ENCODE measurements around the gene DTHD1. TPM values are rescaled to one million over a fixed set of nuclear protein-coding genes. Genes with fewer than 3 reads are reported as not detected.

Gene DTHD1
- polyA plus RNA-seq, 4 donors = 0.03 TPM; not detected in 3

DNA sequence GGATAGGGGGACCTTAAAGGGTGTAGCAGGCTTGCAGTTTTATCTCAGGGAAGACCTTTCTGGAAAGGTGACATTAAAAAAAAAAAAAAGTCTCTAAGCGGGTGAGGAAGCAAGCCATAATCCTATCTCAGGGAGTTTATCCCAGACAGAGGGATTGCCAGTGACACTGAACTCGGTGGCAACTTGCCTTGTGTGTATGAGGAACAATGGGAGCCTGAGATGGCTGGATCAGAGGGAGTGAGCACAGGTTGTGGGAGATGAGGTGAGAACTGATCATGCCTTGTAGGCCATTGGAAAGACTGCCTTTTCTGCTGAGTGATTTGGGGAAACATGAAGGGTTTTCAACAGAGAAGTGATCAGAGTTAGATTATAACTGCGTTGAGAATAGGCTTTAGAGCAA lies 31.1 kb downstream of the DTHD1 start:
- DNase-seq (ENCODE audit: low read depth in 4 of 4, low spot score in 2 of 4) = no peak

GRCh38 chr4:36313301-36313700 lies 31.9 kb downstream of the DTHD1 start:
- no peak for DNase-seq (ENCODE audit: low read depth in 4 of 4, low spot score in 2 of 4)

- no peak for DNase-seq (ENCODE audit: low read depth in 4 of 4, low spot score in 2 of 4)
These were observed 32.3 kb downstream of the DTHD1 start for GRCh38 chr4:36313703-36314102.

DNA sequence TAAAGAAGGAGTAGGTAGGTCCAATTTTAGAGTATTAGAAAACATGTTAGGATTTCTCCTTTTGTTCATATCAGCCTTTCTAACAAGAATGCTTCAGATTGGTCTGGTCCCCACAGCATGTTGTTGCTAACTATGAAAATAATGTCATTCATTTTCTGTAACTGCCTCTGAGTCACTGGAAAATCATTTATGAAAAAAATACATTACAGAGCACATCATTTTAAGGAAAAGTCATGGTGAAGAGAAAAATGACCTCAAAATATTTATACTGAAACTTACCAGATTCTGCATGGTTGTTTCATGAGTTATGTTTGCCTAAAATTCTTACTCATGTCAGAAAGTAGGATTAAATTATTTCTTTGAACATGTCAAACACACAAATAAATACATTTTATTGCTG lies 35.2 kb downstream of the DTHD1 start:
- DNase-seq (ENCODE audit: low read depth in 4 of 4, low spot score in 2 of 4) = no peak

GRCh38 chr4:36317721-36318120 lies 36.3 kb downstream of the DTHD1 start:
- no peak for DNase-seq (ENCODE audit: low read depth in 4 of 4, low spot score in 2 of 4)

GRCh38 chr4:36320117-36320896 lies 38.9 kb downstream of the DTHD1 start:
- DNase-seq (ENCODE audit: low read depth in 4 of 4, low spot score in 2 of 4) = no peak

- no peak for DNase-seq (ENCODE audit: low read depth in 4 of 4, low spot score in 2 of 4)
These were observed 39.8 kb downstream of the DTHD1 start for GRCh38 chr4:36321176-36321575.

DNA sequence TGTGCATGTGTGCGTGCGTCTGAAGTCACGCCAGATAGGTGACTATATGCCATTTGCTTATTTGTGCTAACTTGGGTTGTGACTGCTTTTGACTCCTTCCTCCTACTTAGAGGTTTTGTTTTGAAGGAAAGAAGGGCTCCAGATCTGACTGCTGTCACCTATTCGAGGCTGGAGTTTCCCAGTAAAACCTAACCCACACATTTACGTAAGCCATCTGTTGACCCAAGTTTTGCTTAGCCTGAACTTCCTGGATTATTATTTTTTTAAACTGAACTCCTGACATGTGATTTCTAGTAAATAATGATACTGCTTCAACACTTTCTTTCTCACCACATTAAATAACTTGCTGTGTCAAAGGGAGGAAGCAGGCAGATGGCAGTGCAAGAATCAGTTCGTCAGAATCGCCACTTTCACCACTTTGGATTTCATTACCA lies 41.5 kb downstream of the DTHD1 start:
- no peak for DNase-seq (ENCODE audit: low read depth in 4 of 4, low spot score in 2 of 4)

DNA sequence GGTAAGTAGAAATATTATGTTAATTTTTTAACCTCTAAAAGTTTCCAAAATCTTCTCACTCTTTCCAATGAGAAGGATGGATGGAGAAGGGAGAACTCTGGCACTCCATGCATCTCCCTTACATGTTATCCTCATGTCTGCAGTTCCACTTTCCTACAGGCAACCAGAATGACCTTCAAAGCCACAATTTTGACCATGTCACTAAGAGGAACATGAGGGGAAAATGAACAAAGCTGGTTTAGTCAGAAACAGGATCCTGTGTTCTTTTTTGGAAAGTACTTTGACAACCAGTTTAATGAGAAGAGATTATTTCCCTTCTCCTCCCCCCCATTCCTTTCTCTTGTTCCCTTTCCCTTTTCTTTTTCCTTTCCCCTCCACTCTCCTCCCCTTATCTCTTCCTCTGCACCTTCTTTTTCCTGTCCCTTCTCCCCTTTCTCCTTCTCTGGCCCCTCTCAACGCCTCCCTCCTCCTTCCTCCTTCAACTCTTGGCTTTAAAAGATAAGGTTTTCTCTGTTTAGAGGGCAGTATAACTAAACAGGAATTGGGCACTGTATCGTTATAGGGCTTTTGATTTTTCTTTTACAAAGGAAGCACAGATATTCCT lies 42.5 kb downstream of the DTHD1 start:
- DNase-seq (ENCODE audit: low read depth in 4 of 4, low spot score in 2 of 4) = no peak

DNA sequence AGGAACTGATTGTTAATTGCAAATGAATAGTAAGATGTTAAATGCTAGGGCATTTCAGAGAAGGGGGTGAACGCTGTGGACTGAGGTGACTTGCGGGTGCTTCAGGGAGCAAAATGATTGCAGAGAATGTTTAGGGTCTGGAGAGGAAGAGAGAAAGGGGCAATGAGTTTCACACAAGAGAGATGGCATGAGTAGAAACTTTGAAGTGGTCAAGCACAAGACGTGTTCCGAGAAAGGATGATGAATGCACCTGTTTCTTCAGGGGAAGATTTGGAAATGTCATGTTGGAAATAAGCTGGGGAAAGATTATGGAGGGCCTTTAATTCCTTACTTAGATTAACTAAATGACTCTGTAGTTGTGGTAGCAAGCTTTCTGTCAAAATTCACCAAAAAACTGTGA lies 43.4 kb downstream of the DTHD1 start:
- no peak for DNase-seq (ENCODE audit: low read depth in 4 of 4, low spot score in 2 of 4)

- no peak for DNase-seq (ENCODE audit: low read depth in 4 of 4, low spot score in 2 of 4)
These were observed 44.1 kb downstream of the DTHD1 start for GRCh38 chr4:36325499-36325898.

GRCh38 chr4:36325926-36326325 lies 44.5 kb downstream of the DTHD1 start:
- DNase-seq (ENCODE audit: low read depth in 4 of 4, low spot score in 2 of 4) = no peak

DNA sequence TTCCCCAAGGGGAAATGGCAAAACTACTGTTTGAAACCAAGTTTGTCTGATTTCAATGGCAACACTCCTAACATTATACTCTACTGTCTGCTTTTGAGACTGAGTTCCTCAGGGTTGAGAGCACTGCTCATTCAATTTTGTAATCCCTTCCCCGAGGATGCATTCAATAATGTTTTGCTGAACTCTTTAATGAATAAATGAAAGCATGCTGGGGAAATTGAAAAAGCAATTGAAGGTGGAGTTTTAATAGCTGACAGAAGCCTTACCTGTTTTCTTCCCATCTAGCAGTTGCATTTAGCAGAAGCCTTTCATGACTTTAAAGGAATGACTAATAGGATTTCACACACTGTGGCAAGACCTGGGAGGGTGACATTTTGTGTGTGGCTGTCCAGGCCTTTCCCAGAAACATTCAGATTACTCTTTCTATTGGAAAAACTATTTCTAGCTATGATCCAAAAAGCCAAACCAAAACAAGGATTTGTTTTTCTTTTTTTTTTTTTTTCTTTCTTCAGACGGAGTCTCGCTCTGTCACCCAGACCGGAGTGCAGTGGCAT lies 45.1 kb downstream of the DTHD1 start:
- DNase-seq (ENCODE audit: low read depth in 4 of 4, low spot score in 2 of 4) = no peak

DNA sequence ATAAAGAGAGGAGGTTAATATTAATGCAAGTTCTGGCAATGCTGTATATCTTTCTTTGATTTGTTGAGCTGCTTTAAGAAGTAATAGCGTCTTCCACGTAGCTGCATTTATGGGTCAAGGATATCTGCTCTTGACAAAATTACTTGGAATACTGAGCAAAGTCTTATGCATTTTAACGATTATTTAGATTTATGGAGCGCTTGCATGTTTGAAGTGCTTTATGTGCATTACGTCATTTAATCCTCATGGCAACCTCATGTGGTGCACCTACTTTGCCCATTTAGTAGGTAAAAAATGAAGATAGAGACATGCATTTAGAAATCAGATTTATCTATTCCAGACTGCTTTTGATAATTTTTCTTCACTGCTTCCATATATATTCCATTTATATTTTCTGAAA lies 46.0 kb downstream of the DTHD1 start:
- no peak for DNase-seq (ENCODE audit: low read depth in 4 of 4, low spot score in 2 of 4)

DNA sequence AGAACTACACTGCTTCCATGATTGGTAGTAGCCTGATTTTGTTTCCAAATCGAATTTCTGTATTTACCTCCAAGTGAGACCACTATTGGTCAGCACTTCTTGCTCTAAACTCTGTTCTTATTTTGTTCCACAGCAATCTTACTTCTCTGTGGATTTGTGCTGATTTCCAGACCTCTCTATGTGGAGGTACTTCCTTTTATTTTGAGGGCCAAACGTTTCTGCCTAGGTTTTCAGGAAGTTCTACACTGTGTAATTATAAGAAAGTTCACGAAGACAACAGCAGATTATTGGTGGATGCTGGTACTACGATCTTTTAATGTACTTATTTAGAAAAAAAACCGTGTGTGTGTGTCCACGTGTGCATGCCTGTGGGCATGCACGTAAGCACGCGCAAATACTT lies 46.7 kb downstream of the DTHD1 start:
- DNase-seq (ENCODE audit: low read depth in 4 of 4, low spot score in 2 of 4) = no peak

DNA sequence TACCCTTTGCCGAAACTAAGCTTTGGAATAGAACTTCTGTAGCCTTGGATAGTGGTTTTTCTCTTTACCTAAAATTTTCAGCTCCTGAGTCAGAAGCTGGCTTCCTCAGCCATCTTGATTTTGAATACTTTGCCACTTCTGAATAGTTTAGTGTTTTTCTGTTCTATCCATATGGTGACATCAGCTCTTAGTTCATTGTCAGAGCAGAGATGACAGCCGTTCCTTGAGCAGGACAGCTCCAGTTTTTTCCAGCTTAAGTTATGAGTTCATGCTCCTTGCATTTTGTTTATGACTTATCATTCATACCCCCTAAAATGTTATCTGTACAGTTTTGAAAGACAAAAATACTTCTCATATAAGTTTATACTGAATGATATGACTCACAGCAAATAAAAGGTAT lies 47.8 kb downstream of the DTHD1 start:
- DNase-seq (ENCODE audit: low read depth in 4 of 4, low spot score in 2 of 4) = no peak

GRCh38 chr4:36330796-36331195 lies 49.4 kb downstream of the DTHD1 start:
- no peak for DNase-seq (ENCODE audit: low read depth in 4 of 4, low spot score in 2 of 4)

DNA sequence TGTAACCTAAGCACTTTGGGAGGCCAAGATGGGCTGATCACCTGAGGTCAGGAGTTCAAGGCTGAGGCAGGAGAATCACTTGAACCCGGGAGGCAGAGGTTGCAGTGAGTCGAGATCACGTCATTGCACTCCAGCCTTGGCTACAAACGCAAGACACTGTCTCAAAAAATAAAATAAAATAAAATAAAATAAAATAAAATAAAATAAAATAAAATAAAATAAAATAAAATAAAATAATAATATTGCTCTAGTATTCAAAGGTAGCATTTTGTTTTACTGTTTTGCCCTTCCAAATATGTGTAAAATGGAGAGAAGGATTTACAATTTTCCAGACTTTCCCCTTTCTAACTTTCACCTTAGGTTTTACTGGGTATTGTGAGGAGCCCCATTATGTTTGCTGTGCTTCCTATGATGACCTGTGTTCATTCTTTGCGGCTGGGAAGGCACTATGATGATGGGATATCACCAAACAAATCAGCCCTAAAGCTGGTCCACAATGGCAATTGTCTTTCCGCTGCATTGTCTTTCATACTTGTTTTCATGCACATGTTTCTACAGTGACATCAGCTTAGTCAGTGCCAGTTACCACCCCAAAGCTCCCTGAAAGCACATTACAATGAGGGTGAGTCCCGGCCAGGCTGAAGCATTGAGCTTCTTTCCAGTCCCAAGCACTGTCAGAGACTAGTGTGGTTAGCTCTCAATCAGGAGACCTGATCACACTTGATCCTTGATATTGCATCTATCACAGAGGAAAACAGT lies 50.8 kb downstream of the DTHD1 start:
- no peak for DNase-seq (ENCODE audit: low read depth in 4 of 4, low spot score in 2 of 4)

- DNase-seq (ENCODE audit: low read depth in 4 of 4, low spot score in 2 of 4) = no peak
These were observed 51.3 kb downstream of the DTHD1 start for GRCh38 chr4:36332782-36333131.

- DNase-seq (ENCODE audit: low read depth in 4 of 4, low spot score in 2 of 4) = no peak
These were observed 52.0 kb downstream of the DTHD1 start for GRCh38 chr4:36333303-36333877.

DNA sequence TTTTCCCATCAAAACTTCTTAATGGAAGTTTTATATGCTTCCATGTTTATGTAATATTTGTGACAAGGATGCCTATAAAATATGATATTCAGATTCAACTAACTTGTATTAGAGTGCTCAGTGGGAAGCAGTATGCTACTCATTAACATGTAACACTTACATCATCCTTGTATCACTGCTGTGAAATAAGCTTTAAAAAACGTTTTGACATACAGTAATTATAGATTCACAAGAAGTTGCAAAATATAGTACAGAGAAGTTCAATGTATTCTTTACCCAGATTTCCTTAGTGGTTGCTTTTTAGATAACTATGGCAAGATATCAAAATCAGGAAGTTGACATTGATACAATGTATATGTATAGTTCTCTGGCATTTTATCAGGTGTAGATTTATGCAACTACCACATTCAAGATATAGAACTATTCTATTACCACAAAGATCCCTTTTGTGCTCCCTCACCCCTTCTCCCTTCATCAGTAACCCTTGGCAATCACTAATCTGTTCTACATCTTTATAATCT lies 56.3 kb downstream of the DTHD1 start:
- no peak for DNase-seq (ENCODE audit: low read depth in 4 of 4, low spot score in 2 of 4)

All from left renal cortex interstitium (tissue), 4 donors.